ENCODE measurements around the gene CRISPLD2.
"Not testable (repeated sequence)": the region's sequence is repeated elsewhere in the genome, so short reads cannot be mapped to it uniquely, and the experiment has no call there.

CRISPLD2 gene

DNA sequence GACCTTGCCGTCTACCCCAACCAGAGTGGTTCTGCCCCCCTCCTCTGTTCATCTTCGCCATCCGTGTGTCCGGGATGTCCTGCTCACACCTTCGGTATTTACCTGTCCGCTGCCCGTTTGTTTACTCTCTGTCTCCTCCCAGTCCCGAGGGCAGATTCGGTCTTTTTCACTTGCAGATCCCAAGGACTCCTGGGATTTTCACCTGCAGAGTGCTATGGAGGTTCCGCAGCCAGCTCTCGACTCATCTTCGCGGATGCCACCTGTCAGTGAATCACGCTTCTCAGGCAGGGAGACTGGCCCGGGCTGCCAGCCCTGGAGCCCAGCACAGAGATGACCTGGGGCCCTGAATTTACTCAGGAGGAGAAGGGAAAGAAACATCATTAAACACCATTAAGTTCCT, 8.1 kb downstream of the CRISPLD2 start:
- POLR2A ChIA-PET, result no interaction called here
- no peak for DNase-seq (ENCODE audit: extremely low spot score)
- CTCF ChIA-PET, result interaction anchor here (1.1 kb wide), 1 partner anchor 9 kb away, joined by 3 read pairs; no protein-coding TSS in a partner anchor
- no peak for TF ChIP-seq CTCF (IDR thresholded peaks at IDR 0.05; ENCODE audit: control extremely low read depth, extremely low read depth, low read depth, missing control alignments)

DNA sequence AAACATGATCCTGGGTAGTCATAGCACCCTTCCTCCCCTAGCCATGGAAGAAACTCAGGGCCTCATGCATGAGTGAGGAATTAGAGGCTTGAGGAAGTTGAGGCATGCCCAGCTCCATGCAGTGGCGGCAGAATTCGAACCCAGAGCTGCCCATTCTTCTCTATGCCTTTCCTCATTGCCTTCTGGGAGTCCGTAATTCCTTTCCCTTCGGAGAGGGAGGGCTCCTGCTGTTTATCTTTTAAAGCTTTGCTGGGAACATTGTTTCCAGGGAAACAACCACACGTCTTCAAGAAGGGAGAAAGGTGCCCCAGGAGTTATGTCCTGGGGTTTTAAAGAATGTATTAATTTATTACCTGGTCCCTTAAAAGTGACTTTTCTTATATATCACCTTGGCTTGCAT, 8.5 kb downstream of the CRISPLD2 start:
- ChIA-PET CTCF (interaction anchor here (1.1 kb wide), 1 partner anchor 9 kb away, joined by 3 read pairs; no protein-coding TSS in a partner anchor), POLR2A (no interaction called here)
- no peak for TF ChIP-seq CTCF (IDR thresholded peaks at IDR 0.05; ENCODE audit: control extremely low read depth, extremely low read depth, low read depth, missing control alignments)
- DNase-seq (ENCODE audit: extremely low spot score), result no peak

- no peak for TF ChIP-seq CTCF (IDR thresholded peaks at IDR 0.05; ENCODE audit: control extremely low read depth, extremely low read depth, low read depth, missing control alignments)
- ChIA-PET POLR2A (no interaction called here), CTCF (no interaction called here)
- DNase-seq (ENCODE audit: extremely low spot score), result no peak
Measured at GRCh38 chr16:84829168-84829965, 9.6 kb downstream of the CRISPLD2 start.

DNA sequence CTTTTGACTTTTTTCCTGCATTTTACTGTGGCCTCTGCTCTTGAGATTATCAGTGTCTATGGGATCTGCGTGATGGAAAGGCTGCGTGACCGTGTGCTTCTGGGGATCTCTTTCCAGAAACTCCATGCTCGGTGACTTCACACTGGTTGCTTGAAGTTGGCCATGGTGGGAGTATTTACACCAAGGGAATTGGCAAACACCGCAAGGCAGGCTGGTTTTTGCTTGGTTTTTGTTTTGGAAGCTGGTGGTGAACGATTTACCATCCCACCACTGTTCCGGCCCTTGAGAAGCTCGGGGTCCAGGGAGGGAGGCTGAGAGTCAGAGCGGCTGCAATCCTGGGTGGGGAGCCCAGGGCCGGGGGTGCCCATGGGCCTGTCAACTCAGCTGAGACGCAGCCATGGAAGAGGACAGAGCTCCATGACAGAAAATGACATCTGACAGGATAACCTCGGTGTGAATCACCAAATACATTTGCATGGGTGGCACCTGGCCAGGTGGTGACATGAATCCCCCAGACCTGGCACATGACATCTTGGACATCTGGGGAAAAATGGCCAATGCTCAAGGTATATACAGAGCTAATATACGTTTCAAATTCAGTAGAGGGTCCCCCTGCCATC, 11.1 kb downstream of the CRISPLD2 start:
- TF ChIP-seq CTCF (IDR thresholded peaks at IDR 0.05; ENCODE audit: control extremely low read depth, extremely low read depth, low read depth, missing control alignments), result no peak
- no peak for DNase-seq (ENCODE audit: extremely low spot score)
- ChIA-PET CTCF (no interaction called here), POLR2A (no interaction called here)

DNA sequence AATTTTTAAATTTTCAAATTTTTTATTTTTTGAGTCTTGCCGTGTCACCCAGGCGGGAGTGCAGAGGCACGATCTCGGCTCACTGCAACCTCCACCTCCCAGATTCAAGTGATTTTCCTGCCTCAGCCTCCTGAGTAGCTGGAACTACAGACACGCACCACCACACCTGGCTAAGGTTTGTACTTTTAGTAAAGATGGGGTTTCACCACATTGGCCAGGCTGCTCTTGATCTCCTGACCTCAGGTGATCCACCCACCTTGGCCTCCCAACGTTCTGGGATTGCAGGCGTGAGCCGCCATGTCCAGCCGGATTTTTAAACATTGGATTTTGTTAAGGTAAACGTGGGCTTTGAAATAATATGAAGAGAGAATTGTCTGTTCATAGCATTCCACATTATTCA, 11.9 kb downstream of the CRISPLD2 start:
- POLR2A ChIA-PET; DNase-seq (ENCODE audit: extremely low spot score); CTCF ChIA-PET: not testable (repeated sequence)

DNA sequence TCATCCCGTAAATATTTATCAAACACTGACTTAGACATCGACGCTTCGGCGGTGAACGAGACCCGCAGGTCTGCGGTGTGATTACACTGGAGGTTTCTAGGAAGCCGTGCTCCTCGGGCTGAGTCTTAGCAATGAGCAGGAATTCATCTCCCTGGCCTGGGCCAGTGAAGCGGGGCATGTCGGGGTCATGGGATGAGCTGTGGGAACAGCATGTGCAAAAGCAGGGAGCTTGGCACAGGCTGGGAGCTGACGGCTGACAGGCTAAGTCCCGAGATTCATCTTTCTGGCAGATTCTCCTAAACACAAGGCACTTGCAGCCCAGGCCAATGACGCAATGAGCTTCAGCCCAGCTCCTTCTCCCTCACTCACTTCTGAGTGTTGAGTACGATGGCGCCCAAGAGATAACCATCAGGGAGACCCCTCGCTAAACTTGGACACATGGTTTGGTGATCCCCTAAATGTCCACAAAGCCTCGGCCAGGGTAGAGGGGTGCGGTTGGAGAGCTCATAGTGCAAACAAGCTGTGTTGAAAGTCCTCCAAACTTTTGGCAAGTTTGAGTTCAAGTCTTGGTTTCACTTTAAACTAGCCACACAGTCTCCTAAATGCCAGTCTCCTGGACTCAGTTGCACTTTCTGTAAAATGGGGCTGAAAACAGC, 12.8 kb downstream of the CRISPLD2 start:
- POLR2A ChIA-PET, result no interaction called here
- TF ChIP-seq CTCF (IDR thresholded peaks at IDR 0.05; ENCODE audit: control extremely low read depth, extremely low read depth, low read depth, missing control alignments), result no peak
- no peak for DNase-seq (ENCODE audit: extremely low spot score)
- CTCF ChIA-PET, result no interaction called here

GRCh38 chr16:84833144-84833500, 13.3 kb downstream of the CRISPLD2 start:
- TF ChIP-seq CTCF (IDR thresholded peaks at IDR 0.05; ENCODE audit: control extremely low read depth, extremely low read depth, low read depth, missing control alignments), result no peak
- ChIA-PET CTCF (no interaction called here), POLR2A (no interaction called here)
- no peak for DNase-seq (ENCODE audit: extremely low spot score)

Data from GM10248 (cell line).